Head of caudate nucleus (tissue), 42 donors: ENCODE measurements around the gene RAP1A.
"Not testable (repeated sequence)": the region's sequence is repeated elsewhere in the genome, so short reads cannot be mapped to it uniquely, and the experiment has no call there.

Experiments
- DNase-seq, 42 donors: peaks; one replicate each; pipeline versions ENCODE4 v3.0.0 to v3.0.0-alpha.2; 2020 to 2021; ENCODE audit warnings: mixed read lengths in 7 of 42
- intact Hi-C: fragments of 100-400 bp; cut with DNase I; formaldehyde crosslinking; loops from one replicate; pipeline ENCODE4 v1.15.0; 2022

Gene RAP1A

GRCh38 chr1:111653709-111654108 lies 34.1 kb downstream of the RAP1A start:
- DNase-seq = no peak

GRCh38 chr1:111654839-111655238 lies 35.2 kb downstream of the RAP1A start:
- no peak for DNase-seq
- intact Hi-C loops = loop anchor here (2.0 kb wide), 1 partner anchor 146 kb away; no protein-coding TSS in a partner anchor

More at GRCh38 chr1:111653709-111654108, 34.1 kb downstream of the RAP1A start:
- intact Hi-C loops = loop anchor here (2.0 kb wide), 1 partner anchor 145 kb away; no protein-coding TSS in a partner anchor

- intact Hi-C loops = no loop called here
- DNase-seq = peak in 20 of 42 donors; percentile 18 to 80 (median 42)
Observed at GRCh38 chr1:111656086-111657017, 36.8 kb downstream of the RAP1A start.

- no peak for DNase-seq
- intact Hi-C loops = no loop called here
Observed at GRCh38 chr1:111658622-111659021, 39.0 kb downstream of the RAP1A start.

GRCh38 chr1:111660204-111661150 lies 40.9 kb downstream of the RAP1A start:
- peak in 1 of 42 donors; percentile 13 for DNase-seq

GRCh38 chr1:111664652-111665051 lies 45.1 kb downstream of the RAP1A start:
- DNase-seq = no peak
- intact Hi-C loops = no loop called here

More at GRCh38 chr1:111660204-111661150, 40.9 kb downstream of the RAP1A start:
- intact Hi-C loops = no loop called here

- intact Hi-C loops = no loop called here
- no peak for DNase-seq
Observed at GRCh38 chr1:111665497-111665896, 45.9 kb downstream of the RAP1A start.

GRCh38 chr1:111666828-111667227 lies 47.2 kb downstream of the RAP1A start:
- intact Hi-C loops = no loop called here
- no peak for DNase-seq

GRCh38 chr1:111669268-111669667 lies 49.7 kb downstream of the RAP1A start:
- intact Hi-C loops = no loop called here
- no peak for DNase-seq

- intact Hi-C loops = no loop called here
- DNase-seq = no peak
Observed at GRCh38 chr1:111671852-111672251, 52.3 kb downstream of the RAP1A start.

- no peak for DNase-seq
- intact Hi-C loops = no loop called here
Observed at GRCh38 chr1:111672331-111672730, 52.7 kb downstream of the RAP1A start.

GRCh38 chr1:111677604-111678003 lies 58.0 kb downstream of the RAP1A start:
- no peak for DNase-seq
- intact Hi-C loops = no loop called here

GRCh38 chr1:111679541-111679940 lies 60.0 kb downstream of the RAP1A start:
- intact Hi-C loops = no loop called here
- no peak for DNase-seq

GRCh38 chr1:111680212-111680800 lies 60.7 kb downstream of the RAP1A start:
- DNase-seq, intact Hi-C loops: not testable (repeated sequence)

- DNase-seq, intact Hi-C loops: not testable (repeated sequence)
Observed at GRCh38 chr1:111685293-111686153, 65.9 kb downstream of the RAP1A start.

- DNase-seq = peak in 16 of 42 donors; percentile 12 to 66 (median 34)
- intact Hi-C loops = no loop called here
Observed at GRCh38 chr1:111690306-111690617, 70.7 kb downstream of the RAP1A start.

GRCh38 chr1:111691886-111692285 lies 72.3 kb downstream of the RAP1A start:
- intact Hi-C loops = no loop called here
- no peak for DNase-seq

- DNase-seq = no peak
- intact Hi-C loops = no loop called here
Observed at GRCh38 chr1:111695801-111696200, 76.2 kb downstream of the RAP1A start.
